ENCODE results near the gene OR51B6.
"Not testable (repeated sequence)": the region's sequence is repeated elsewhere in the genome, so short reads cannot be mapped to it uniquely, and the experiment has no call there.

OR51B6 gene, protein sequence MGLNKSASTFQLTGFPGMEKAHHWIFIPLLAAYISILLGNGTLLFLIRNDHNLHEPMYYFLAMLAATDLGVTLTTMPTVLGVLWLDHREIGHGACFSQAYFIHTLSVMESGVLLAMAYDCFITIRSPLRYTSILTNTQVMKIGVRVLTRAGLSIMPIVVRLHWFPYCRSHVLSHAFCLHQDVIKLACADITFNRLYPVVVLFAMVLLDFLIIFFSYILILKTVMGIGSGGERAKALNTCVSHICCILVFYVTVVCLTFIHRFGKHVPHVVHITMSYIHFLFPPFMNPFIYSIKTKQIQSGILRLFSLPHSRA

DNA sequence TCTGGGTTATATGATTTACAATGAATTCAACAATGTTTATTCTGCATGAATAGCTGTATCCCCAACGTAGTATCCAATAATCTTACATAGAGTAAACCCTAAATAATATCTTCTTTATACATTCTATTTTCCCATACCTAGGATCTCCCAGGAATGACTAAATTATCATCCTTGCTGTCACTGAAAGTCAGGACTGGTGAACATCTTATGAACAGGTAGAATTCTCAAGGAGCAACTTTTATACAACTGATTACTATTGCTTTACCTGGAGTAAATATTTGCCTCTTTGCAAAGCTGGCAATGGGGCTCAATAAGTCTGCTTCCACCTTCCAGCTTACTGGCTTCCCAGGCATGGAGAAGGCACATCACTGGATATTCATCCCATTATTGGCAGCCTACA is at the start of gene OR51B6:
TSS of gene OR51B6 (plus strand) at position 301 of the 400 bp plus-strand sequence. CDS start at position 301, 0 bp downstream.
- DNase-seq (ENCODE audit: low spot score) = no peak

GRCh38 chr11:5301846-5302245 is 49.5 kb upstream of the OR51B6 start, which contains the start of gene OR51B4:
Gene OR51B4 (minus strand): TSS chr11:5301946. CDS start chr11:5301946, 0 bp downstream.
- no peak for DNase-seq (ENCODE audit: low spot score)

DNA sequence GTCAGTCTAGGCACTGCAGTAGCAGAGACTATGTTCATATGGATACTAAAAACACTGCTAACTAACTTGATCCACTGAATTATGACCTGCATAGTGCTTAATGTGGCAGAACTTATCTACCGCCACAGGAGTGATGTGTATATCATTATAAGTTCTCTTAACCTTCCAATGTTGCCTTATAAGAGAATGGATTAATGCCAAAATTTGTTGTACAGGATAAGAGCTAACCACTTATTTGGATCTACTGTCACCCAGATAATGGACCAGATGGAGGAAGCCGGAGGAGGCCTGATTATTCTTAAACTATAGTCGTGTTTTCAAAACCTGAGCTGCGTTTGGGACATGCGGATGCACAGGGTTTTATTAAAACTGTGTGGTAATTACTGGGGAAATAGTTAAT is 47.7 kb upstream of the OR51B6 start:
- no peak for DNase-seq (ENCODE audit: low spot score)

DNA sequence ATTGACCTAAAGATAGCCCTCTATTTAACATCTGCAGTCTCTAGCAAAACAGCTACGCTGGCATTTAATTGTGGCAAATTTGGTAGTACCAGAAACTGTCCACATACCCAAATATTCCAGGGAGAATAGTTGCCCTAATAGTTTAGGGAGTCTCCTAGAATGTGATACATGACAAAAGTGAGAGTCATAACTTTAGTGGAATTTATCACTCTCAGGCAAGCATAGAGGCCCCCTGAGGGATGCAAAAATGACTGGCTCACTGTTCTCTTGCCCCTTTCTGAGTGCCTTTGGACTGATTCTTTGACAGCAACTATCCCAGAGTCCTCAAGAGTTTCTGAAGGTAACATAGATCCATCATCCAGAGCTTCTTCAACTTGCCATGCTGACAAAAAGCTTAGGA is 47.3 kb upstream of the OR51B6 start:
- no peak for DNase-seq (ENCODE audit: low spot score)

DNA sequence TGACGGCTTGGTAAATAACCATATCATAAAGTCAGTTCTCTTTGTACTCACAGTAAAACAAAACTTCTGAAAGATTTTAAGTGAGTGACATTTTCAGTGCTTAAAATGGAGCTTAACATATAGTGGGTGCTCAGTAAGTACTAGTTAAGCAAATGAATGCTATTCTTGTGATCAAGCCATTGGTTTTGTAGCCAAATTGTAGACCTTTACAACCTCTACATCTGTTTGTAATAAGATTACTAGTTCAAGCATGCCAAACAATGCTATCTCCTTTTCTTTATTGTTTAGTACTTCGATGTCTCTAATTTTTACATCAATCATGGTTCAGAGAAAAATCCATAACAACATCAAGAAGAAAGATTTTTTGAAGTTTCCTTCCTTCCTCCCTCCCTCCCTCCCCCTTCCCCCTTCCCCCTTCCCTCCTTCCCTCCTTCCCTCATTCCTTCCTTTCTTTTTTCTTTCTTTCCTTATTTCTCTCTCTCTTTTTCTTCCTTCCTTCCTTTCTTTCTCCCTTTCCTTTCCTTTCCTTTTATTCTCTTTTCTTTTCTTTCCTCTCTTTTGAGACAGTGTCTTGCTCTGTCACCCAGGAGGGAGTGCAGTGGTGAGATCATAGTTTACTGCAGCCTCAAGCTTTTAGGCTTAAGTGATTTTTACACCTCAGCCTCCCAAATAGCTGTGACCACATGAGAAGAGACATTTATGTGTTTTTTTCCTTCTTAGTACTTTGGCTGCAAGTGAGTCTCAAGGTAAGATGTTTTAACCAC is 43.9 kb upstream of the OR51B6 start:
- DNase-seq (ENCODE audit: low spot score) = no peak

DNA sequence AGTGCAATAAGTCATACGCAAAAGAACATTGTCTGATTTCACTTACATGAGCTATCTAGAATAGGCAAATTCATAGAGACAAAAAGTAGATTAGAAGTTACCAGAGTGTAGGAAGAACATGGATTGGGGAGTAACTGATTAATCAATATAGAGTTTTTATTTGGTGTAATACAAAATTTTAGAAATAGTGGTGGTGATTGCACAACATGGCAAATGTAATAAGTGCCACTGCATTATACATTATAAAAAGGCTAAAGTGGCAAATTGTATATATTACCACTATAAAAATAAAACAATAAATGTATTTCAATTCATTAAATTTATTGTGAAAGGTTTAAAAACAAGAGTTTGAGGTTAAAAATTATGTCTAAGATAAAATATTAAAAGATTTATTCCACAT is 40.9 kb upstream of the OR51B6 start:
- no peak for DNase-seq (ENCODE audit: low spot score)

- DNase-seq (ENCODE audit: low spot score) = not testable (repeated sequence)
Observed at GRCh38 chr11:5313326-5314023, 37.8 kb upstream of the OR51B6 start.

DNA sequence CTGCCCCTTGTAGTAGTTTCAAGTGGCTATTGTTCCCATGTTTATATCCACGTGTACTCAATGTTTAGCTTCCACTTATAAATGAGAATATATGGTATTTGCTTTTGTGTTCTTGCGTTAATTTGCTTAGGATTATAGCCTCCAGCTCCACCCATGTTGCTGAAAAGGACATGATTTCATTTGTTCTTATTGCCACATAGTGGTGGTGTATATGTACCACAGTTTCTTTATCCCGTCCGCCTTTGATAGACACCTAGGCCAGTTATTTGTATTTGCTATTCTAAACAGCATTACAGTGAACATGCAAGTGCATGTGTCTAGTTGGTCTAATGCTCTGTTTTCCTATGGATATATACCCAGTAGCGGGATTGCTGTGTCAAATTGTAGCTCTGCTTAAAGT is 34.0 kb upstream of the OR51B6 start:
- DNase-seq (ENCODE audit: low spot score) = no peak

DNA sequence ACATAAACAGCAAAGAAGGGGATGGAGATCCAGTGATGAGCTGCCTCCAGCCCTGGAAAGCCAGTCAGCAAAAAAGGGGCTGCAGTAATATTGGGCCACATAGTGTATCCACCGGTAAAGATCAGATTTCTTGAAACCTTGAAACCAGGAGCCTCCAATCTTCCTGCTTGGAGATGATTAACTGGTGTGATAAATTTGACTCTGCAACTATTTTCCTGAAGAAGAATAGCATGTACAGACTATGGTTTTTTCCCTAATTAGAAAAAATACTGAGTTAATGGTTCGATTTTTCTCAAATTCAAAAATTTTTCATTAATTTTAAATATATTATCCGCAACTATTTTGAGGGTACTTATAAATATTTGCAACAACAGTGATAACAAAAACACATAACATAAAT is 27.1 kb upstream of the OR51B6 start, which contains the start of gene OR51B2:
TSS of gene OR51B2 (minus strand) at position 101 of the 400 bp plus-strand sequence. CDS start at position 101, 0 bp downstream.
- DNase-seq (ENCODE audit: low spot score) = no peak

DNA sequence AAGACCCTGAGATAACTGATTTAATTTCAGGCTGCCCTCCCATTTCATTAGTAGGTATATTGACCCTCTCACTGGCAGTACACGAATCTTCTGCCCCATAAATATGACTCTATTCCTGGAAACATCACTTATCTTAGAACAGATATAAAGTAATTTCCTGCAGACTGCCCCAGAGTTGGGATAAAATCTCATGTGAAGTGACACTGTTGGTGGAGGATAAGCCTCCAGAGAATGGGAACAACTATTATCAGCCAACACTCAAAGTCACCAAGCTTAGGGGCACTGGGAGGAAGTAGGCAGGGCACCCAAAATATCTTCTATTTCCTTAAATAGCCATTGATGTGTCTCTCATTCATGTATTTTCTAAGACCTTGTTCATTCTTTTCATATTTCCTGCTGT is 16.1 kb upstream of the OR51B6 start:
- DNase-seq (ENCODE audit: low spot score) = no peak

GRCh38 chr11:5336331-5336730 is 15.0 kb upstream of the OR51B6 start:
- DNase-seq (ENCODE audit: low spot score) = no peak

DNA sequence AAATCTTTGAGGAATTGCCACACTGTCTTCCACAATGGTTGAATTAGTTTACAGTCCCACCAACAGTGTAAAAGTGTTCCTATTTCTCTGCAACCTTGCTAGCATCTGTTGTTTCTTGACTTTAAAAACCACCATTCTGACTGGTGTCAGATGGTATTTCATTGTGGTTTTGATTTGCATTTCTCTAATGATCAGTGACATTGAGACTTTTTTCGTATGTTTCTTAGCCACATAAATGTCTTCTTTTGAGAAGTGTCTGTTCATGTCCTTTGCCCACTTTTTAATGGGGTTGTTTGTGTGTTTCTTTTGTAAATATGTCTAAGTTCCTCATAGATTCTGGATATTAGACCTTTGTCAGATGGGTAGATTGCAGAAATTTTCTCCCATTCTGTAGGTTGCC is 14.1 kb upstream of the OR51B6 start:
- not testable (repeated sequence) for DNase-seq (ENCODE audit: low spot score)

GRCh38 chr11:5339771-5340322 is 11.5 kb upstream of the OR51B6 start:
- no peak for DNase-seq (ENCODE audit: low spot score)

- DNase-seq (ENCODE audit: low spot score) = no peak
Observed at GRCh38 chr11:5343474-5344335, 7.6 kb upstream of the OR51B6 start, which contains the start of gene OR51B5. Gene OR51B5 (minus strand): TSS chr11:5343524. CDS start chr11:5343524, 0 bp downstream.

DNA sequence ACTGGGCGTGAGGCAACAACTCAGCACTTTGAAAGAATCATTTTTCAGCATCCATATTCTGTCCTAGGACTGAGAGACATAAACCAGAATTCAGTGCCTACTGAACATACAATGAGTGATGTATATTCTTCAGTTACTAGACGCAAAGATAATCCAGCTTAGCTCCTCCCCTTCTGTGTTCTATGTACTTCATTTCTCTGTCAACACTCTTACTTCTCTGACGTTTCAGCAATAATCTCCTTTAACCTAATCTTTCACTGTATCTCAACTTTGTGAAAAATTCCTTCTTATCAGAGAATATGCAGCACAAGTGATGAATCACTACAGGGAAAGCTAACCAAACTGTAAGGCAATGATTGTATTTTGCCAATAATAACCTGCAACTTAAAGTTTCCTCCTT is 5.5 kb upstream of the OR51B6 start:
- no peak for DNase-seq (ENCODE audit: low spot score)

- DNase-seq (ENCODE audit: low spot score) = no peak
Observed at GRCh38 chr11:5348551-5349194, 2.6 kb upstream of the OR51B6 start.

DNA sequence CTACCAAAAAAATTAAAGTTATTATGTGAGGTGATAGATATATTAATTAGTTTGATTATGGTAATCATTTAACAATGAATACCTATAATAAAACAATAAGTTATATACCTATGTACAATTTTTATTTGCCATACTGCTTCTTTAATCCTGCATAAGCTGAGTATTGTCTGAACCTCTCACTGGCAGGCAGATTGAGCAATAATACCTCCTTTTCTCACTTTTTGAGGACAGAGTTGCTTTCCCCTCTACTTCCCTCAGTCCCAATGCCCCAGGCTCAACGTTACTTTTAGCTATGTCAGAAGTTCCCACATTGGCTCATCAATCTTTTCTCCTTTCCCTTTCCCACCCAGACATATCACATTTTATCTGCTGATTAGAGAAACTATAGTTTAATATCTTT is 1.8 kb upstream of the OR51B6 start:
- DNase-seq (ENCODE audit: low spot score) = no peak

- not testable (repeated sequence) for DNase-seq (ENCODE audit: low spot score)
Observed at GRCh38 chr11:5356031-5356430, 4.7 kb downstream of the OR51B6 start.

- no peak for DNase-seq (ENCODE audit: low spot score)
Observed at GRCh38 chr11:5362017-5362625, 10.8 kb downstream of the OR51B6 start.

- no peak for DNase-seq (ENCODE audit: low spot score)
Observed at GRCh38 chr11:5363679-5364078, 12.4 kb downstream of the OR51B6 start.
